ENCODE measurements around the gene FER1L5.

DNA sequence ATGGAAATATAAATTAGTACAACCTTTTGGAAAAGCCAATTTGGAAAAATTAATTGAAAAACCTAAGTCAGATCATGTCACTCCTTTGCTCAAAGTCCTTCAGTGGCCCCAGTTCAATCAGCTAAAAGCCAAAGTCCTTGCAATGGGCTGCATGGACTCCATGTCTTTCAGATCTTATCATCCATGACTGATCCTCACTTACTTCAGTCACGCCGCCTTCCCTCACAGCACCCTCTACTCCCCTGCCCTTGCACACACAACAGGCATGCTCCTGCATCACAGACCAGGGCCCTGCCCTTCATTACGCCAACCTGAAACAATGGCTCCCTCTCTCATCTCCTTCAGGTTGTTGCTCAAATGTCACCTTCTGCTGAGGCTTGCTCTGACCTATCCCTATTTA, 20.0 kb upstream of the FER1L5 start:
- TF ChIP-seq CTCF (conservative IDR thresholded peaks at IDR 0.05) (no peak), EZH2 (IDR thresholded peaks at IDR 0.05; ENCODE audit: low read depth) (no peak)

Data from PC-9 (cell line).